HG02678 (cell line): Measurements from ENCODE around the gene FSD1.

ENCODE experiments used
- ATAC-seq: cut with Tn5 transposase; IDR thresholded peaks from one replicate; pipeline ENCODE4 v1.9.1; 2021; ENCODE audit warnings: mild to moderate bottlenecking, moderate library complexity; ENCODE audit not compliant: unreplicated experiment

FSD1 gene

GRCh38 chr19:4361152-4362046, 57.0 kb downstream of the FSD1 start:
- no peak for ATAC-seq

GRCh38 chr19:4362101-4362828, 57.9 kb downstream of the FSD1 start:
- ATAC-seq: no peak

- ATAC-seq: no peak
Observed at GRCh38 chr19:4362831-4363545, 58.6 kb downstream of the FSD1 start.

- no peak for ATAC-seq
Observed at GRCh38 chr19:4363571-4364304, 59.3 kb downstream of the FSD1 start.

GRCh38 chr19:4365341-4365740, 60.9 kb downstream of the FSD1 start:
- ATAC-seq: no peak

- ATAC-seq: no peak
Observed at GRCh38 chr19:4365791-4366665, 61.6 kb downstream of the FSD1 start.

- ATAC-seq: no peak
Observed at GRCh38 chr19:4366666-4367335, 62.4 kb downstream of the FSD1 start.

GRCh38 chr19:4367336-4367723, 62.9 kb downstream of the FSD1 start:
- ATAC-seq: no peak

GRCh38 chr19:4367781-4368127, 63.4 kb downstream of the FSD1 start:
- no peak for ATAC-seq

- no peak for ATAC-seq
Observed at GRCh38 chr19:4368128-4368820, 63.9 kb downstream of the FSD1 start.

GRCh38 chr19:4369109-4369887, 64.9 kb downstream of the FSD1 start:
- peak; percentile 55 for ATAC-seq

- peak; percentile 48 for ATAC-seq
Observed at GRCh38 chr19:4369888-4370260, 65.5 kb downstream of the FSD1 start.

- no peak for ATAC-seq
Observed at GRCh38 chr19:4370418-4371041, 66.1 kb downstream of the FSD1 start.

GRCh38 chr19:4371247-4372164, 67.1 kb downstream of the FSD1 start:
- ATAC-seq: no peak

GRCh38 chr19:4372165-4373012, 68.0 kb downstream of the FSD1 start:
- ATAC-seq: no peak

GRCh38 chr19:4373013-4373367, 68.6 kb downstream of the FSD1 start:
- ATAC-seq: no peak
